Gastrocnemius medialis (tissue), 4 donors: ENCODE results near the gene DPP4.

Experiments
- POLR2A ChIP-seq, 2 donors: fragments of 450-650 bp; IDR thresholded peaks; one replicate each; pipeline ENCODE4 v1.6.1; 2017; ENCODE audit warnings: antibody characterized with exemption in 2 of 2, mild to moderate bottlenecking in 2 of 2, moderate library complexity in 2 of 2
- TF ChIP-seq, protein P1 (sequence below), 5 experiments: fragments of 450-650 bp in 3 of 5; fragments of 200-600 bp in 2 of 5; sonication (generic) in 2 of 5; IDR thresholded peaks in 4 of 5; conservative IDR thresholded peaks in 1 of 5; 1 replicate in 4 of 5; 2 replicates in 1 of 5; pipeline ENCODE4 v1.5.1; 2016 to 2019; ENCODE audit warnings: antibody characterized with exemption in 5 of 5, mild to moderate bottlenecking in 3 of 5, moderate library complexity in 3 of 5

DNA sequence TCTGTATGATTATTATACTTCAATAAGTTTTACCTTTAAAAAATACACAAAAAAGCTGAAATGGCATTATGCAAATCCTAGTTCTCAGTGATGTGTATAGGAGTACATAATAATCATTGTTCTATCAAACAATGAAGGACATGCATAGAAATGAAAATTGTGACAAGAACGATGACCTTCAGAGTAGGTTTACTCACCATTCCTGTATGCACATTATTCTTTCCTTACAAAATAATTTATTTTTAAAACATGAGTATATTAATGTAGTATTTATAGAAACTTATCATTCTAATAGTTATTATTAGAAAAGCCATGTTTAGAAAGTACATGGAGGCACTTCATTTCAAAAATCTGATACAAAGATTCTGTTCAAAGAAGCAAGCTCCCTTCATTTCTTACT, 32.7 kb upstream of the DPP4 start:
- TF ChIP-seq, protein P1, sequence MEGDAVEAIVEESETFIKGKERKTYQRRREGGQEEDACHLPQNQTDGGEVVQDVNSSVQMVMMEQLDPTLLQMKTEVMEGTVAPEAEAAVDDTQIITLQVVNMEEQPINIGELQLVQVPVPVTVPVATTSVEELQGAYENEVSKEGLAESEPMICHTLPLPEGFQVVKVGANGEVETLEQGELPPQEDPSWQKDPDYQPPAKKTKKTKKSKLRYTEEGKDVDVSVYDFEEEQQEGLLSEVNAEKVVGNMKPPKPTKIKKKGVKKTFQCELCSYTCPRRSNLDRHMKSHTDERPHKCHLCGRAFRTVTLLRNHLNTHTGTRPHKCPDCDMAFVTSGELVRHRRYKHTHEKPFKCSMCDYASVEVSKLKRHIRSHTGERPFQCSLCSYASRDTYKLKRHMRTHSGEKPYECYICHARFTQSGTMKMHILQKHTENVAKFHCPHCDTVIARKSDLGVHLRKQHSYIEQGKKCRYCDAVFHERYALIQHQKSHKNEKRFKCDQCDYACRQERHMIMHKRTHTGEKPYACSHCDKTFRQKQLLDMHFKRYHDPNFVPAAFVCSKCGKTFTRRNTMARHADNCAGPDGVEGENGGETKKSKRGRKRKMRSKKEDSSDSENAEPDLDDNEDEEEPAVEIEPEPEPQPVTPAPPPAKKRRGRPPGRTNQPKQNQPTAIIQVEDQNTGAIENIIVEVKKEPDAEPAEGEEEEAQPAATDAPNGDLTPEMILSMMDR (IDR thresholded peaks at IDR 0.05 in 4 of 5, conservative IDR thresholded peaks at IDR 0.05 in 1 of 5), result no peak
- TF ChIP-seq POLR2A (IDR thresholded peaks at IDR 0.05), result no peak
